NT2/D1 (cell line): Measurements from ENCODE around the gene DICER1.

Experiments
- YY1 ChIP-seq: IDR thresholded peaks from 2 replicates; pipeline ENCODE4 v1.6.1; 2011; ENCODE audit not compliant: insufficient read length, insufficient read depth
- ZNF274 ChIP-seq: IDR thresholded peaks from 2 replicates; pipeline ENCODE4 v1.6.1; 2011; ENCODE audit warnings: mild to moderate bottlenecking, low read depth, low read length

DNA sequence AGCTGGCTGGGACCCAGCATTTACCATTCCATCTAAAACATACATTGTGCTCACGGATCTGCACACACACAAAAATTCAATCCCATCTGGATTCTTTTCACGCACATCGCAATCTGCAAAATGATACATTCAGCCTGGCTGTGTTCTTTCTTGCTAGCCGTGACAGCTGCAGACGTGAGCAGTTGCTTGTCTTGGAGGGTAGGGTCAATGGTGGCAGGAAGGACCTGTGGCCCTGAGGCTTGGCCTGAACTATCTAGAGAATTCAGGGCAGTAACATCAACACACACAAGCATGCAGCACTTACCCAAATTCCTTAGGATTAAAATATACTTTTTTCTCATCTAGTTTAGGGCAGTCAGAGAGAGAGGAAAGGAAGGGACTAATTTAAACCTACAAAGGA, 72.0 kb downstream of the DICER1 start:
- TF ChIP-seq YY1 (no peak), ZNF274 (no peak)
